K562 (cell line): ENCODE measurements around the gene ITGA11. TPM values are rescaled to one million over a fixed set of nuclear protein-coding genes. Genes with fewer than 3 reads are reported as not detected.

Experiments used
- ATAC-seq: fragments of 200-7000 bp; cut with Tn5 transposase; 3 replicates; pipeline ENCODE4 v1.9.1; 2020; ENCODE audit warnings: moderate library complexity
- BruUV-seq: library from RNA; stranded (reverse); fragments of 400-500 nt; replicated peaks from 2 replicates; lab custom pipeline; 2021; lab: Mats Ljungman, UMichigan
- CTCF ChIA-PET: fragments of 300-600 bp; formaldehyde crosslinking; extraction: SDS; loops from one replicate; lab custom pipeline; 2021; ENCODE audit warnings: low intra/inter-chr PET ratio; lab: Yijun Ruan, JAX
- POLR2A ChIA-PET: fragments of 300-600, 350-650 bp; sonication (Branson Sonifier 250); formaldehyde crosslinking; extraction: SDS; loops from one replicate; lab custom pipeline; 2021; ENCODE audit warnings: antibody characterized with exemption, inconsistent platforms; lab: Yijun Ruan, JAX
- DNase-seq, 4 experiments: peaks; one replicate each; pipeline versions ENCODE4 v3.0.0 to v3.0.0-alpha.2; 2011 to 2018; ENCODE audit warnings: low spot score in 3 of 4, mixed read lengths in 3 of 4; ENCODE audit errors: extremely low read depth in 1 of 4
- FAIRE-seq: peaks from 2 replicates; lab custom pipeline; 2011; peaks lifted over from hg19 to GRCh38; lab: Jason Lieb, UNC
- H2AFZ ChIP-seq: 2 replicates; pipeline ENCODE4 v1.6.0; 2011; ENCODE audit warnings: low read depth, low read length, control low read depth, inconsistent platforms
- H3K27ac ChIP-seq: fragments of 200-600 bp; 3 replicates; pipeline ENCODE4 v1.8.0; 2011; ENCODE audit warnings: low read depth, mild to moderate bottlenecking, control low read depth, inconsistent platforms, low read length, moderate library complexity, mixed read lengths; ENCODE audit errors: extremely low read depth
- H3K27me3 ChIP-seq, 2 experiments: fragments of 300-600 bp in 1 of 2; 2 replicates in 1 of 2; 3 replicates in 1 of 2; pipeline versions ENCODE4 v1.6.0 to v1.8.0; 2011; ENCODE audit warnings: inconsistent platforms in 2 of 2, low read length in 2 of 2, mild to moderate bottlenecking in 1 of 2, mixed read lengths in 1 of 2, moderate library complexity in 1 of 2; ENCODE audit not compliant: control insufficient read depth in 2 of 2, insufficient read depth in 2 of 2
- H3K36me3 ChIP-seq: fragments of 300-600 bp; 3 replicates; pipeline ENCODE4 v1.8.0; 2011; ENCODE audit warnings: mild to moderate bottlenecking, low read length, inconsistent platforms; ENCODE audit not compliant: control insufficient read depth, insufficient read depth
- H3K4me1 ChIP-seq, 2 experiments: fragments of 200-600 bp in 1 of 2; replicated peaks in 1 of 2; 2 replicates in 1 of 2; 3 replicates in 1 of 2; pipeline versions ENCODE4 v1.5.1 to v1.8.0; 2011; ENCODE audit warnings: inconsistent platforms in 2 of 2, low read length in 2 of 2, mild to moderate bottlenecking in 1 of 2, mixed read lengths in 1 of 2, moderate library complexity in 1 of 2; ENCODE audit not compliant: control insufficient read depth in 2 of 2, insufficient read depth in 2 of 2
- H3K4me2 ChIP-seq: 2 replicates; pipeline ENCODE4 v1.6.1; 2011; ENCODE audit warnings: low read length, control low read depth, inconsistent platforms, mixed read lengths; ENCODE audit not compliant: insufficient read depth
- H3K4me3 ChIP-seq: fragments of 200-600 bp; sonication (generic), shearing (Covaris generic); 2 replicates; pipeline ENCODE4 v1.5.1; 2016; ENCODE audit warnings: control low read depth, inconsistent platforms
- H3K79me2 ChIP-seq: fragments of 200-600 bp; 3 replicates; pipeline ENCODE4 v1.8.0; 2011; ENCODE audit warnings: low read length, inconsistent platforms; ENCODE audit not compliant: control insufficient read depth, insufficient read depth
- H3K9ac ChIP-seq, 2 experiments: 2 replicates each; pipeline versions ENCODE4 v1.6.0 to v1.6.1; 2011; ENCODE audit warnings: low read depth in 2 of 2, low read length in 2 of 2, control low read depth in 1 of 2, inconsistent platforms in 1 of 2, mild to moderate bottlenecking in 1 of 2, mixed read lengths in 1 of 2; ENCODE audit not compliant: insufficient read depth in 1 of 2
- H3K9me1 ChIP-seq: one replicate; pipeline ENCODE4 v1.6.0; 2011; ENCODE audit warnings: inconsistent platforms, mild to moderate bottlenecking, low read length, moderate library complexity; ENCODE audit not compliant: control insufficient read depth, insufficient read depth
- H3K9me3 ChIP-seq: replicated peaks from 2 replicates; pipeline ENCODE4 v1.5.1; 2011; ENCODE audit warnings: low read depth, low read length, inconsistent platforms; ENCODE audit not compliant: control insufficient read depth, insufficient read depth
- H4K20me1 ChIP-seq: replicated peaks from 2 replicates; pipeline ENCODE4 v1.6.1; 2011; ENCODE audit warnings: low read length, inconsistent platforms, mixed read lengths; ENCODE audit not compliant: control insufficient read depth, insufficient read depth
- BHLHE40 ChIP-seq: IDR thresholded peaks from 2 replicates; pipeline ENCODE4 v1.6.1; 2011; ENCODE audit warnings: low read length, improper control_type of control experiment
- GABPA ChIP-seq: fragments of 200-800 bp; sonication (Bioruptor generic); conservative IDR thresholded peaks from 2 replicates; pipeline ENCODE4 v1.6.1; 2016; ENCODE audit warnings: low read depth, missing genetic modification characterization, missing compliant biosample characterization
- KDM2B ChIP-seq: fragments of 250-450 bp; sonication (Bioruptor Pico); IDR thresholded peaks from 2 replicates; pipeline ENCODE4 v1.8.0; 2021; ENCODE audit warnings: mild to moderate bottlenecking, moderate library complexity
- MCM7 ChIP-seq, 2 experiments: fragments of 450-650 bp; IDR thresholded peaks; 2 replicates each; pipeline ENCODE4 v1.6.1; 2016 to 2018
- RBM25 ChIP-seq: fragments of 200-400 bp; formaldehyde crosslinking; IDR thresholded peaks from 2 replicates; pipeline ENCODE4 v1.6.1; 2018; ENCODE audit warnings: low read length, low read depth, moderate library complexity; ENCODE audit not compliant: severe bottlenecking
- SMAD4 ChIP-seq: fragments of 250-450 bp; sonication (Bioruptor Pico); conservative IDR thresholded peaks from 2 replicates; pipeline ENCODE4 v1.8.0; 2021; ENCODE audit warnings: inconsistent platforms, mild to moderate bottlenecking, moderate library complexity
- SRSF9 ChIP-seq: fragments of 200-400 bp; formaldehyde crosslinking; IDR thresholded peaks from 2 replicates; pipeline ENCODE4 v1.6.1; 2017; ENCODE audit warnings: low read depth, low read length, borderline replicate concordance
- ZBTB5 ChIP-seq: fragments of 450-650 bp; IDR thresholded peaks from 2 replicates; pipeline ENCODE4 v1.6.1; 2017; ENCODE audit warnings: antibody characterized with exemption
- ZNF444 ChIP-seq: fragments of 250-450 bp; sonication (Bioruptor Pico); IDR thresholded peaks from 2 replicates; pipeline ENCODE4 v1.4.0; 2020; ENCODE audit warnings: mild to moderate bottlenecking, moderate library complexity
- ZNF57 ChIP-seq: fragments of 450-650 bp; formaldehyde crosslinking; IDR thresholded peaks from 2 replicates; pipeline ENCODE4 v1.4.0; 2020; ENCODE audit warnings: mild to moderate bottlenecking, moderate library complexity
- ZNF75A ChIP-seq: fragments of 450-650 bp; formaldehyde crosslinking; IDR thresholded peaks from 2 replicates; pipeline ENCODE4 v1.4.0; 2020; ENCODE audit warnings: mild to moderate bottlenecking
- WGBS: fragments of 100-300 bp; shearing (Covaris generic); methylation state at CpG from one replicate; pipeline ENCODE4 v1.1.6; 2016; ENCODE audit warnings: low coverage, mixed read lengths; ENCODE audit not compliant: insufficient coverage; ENCODE audit errors: missing lambda C conversion rate; 5-methylcytosine and 5-hydroxymethylcytosine counted together
- in situ Hi-C: fragments of 300-500 bp; cut with MboI; formaldehyde crosslinking; loops from 4 replicates; pipeline ENCODE4 v1.15.0; 2018; ENCODE audit warnings: inconsistent platforms, mixed read lengths
- intact Hi-C: fragments of 100-400 bp; cut with micrococcal nuclease; formaldehyde crosslinking; loops from 2 replicates; pipeline ENCODE4 v1.14.2; 2022
- polyA plus RNA-seq, 8 experiments: library from polyadenylated mRNA; depleted of rRNA in 4 of 8; stranded (reverse) in 5 of 8; unstranded in 3 of 8; fragments of >200 nt; fragmentation: Nextera tagmentation in 2 of 8; fragmentation: Illumina TruSeq in 1 of 8; extraction: Ambion mirVana in 2 of 8; extraction: Trizol in 1 of 8; gene quantifications; 2 replicates each; pipeline versions ENCODE4 v1.2.1 to v1.2.3, GENCODE V29; 2011 to 2014; ENCODE audit warnings: inconsistent platforms in 1 of 8, missing spikeins in 1 of 8
- total RNA-seq, 7 experiments: library from RNA; depleted of rRNA in 6 of 7; stranded (reverse); fragments of >200 nt in 6 of 7; fragmentation: Illumina TruSeq in 2 of 7; extraction: Trizol in 2 of 7; gene quantifications; 2 replicates each; pipeline versions ENCODE4 v1.2.1 to v1.2.3, GENCODE V29; 2011 to 2021; ENCODE audit warnings: low replicate concordance in 1 of 7

ITGA11 gene
- total and polyA plus RNA-seq, 9 of the 15 experiments (the other 6 are each of a cell fraction or from before 2014, with no cell fraction given) = 0.01 TPM; not detected in 8

GRCh38 chr15:68409736-68410370 is 22.1 kb downstream of the ITGA11 start:
- H3K27ac ChIP-seq = no peak overlapping the region
- no peak overlapping the region for H2AFZ ChIP-seq
- WGBS = 2% methylated on average over 11 of the region's 11 CpGs
- no peak for FAIRE-seq
- no peak overlapping the region for H3K9ac ChIP-seq
- H3K4me3 ChIP-seq = no peak overlapping the region
- intact Hi-C loops (no loop called here), in situ Hi-C loops (no loop called here)
- CTCF ChIA-PET = no interaction called here
- no peak for ATAC-seq
- TF ChIP-seq SRSF9 = no peak
- TF ChIP-seq ZNF444 (CRISPR knock-in tag) = no peak
- TF ChIP-seq KDM2B (CRISPR knock-in tag) = no peak
- no peak for TF ChIP-seq ZNF57
- no peak for TF ChIP-seq BHLHE40
- no peak for TF ChIP-seq ZBTB5
- no peak for TF ChIP-seq RBM25
- TF ChIP-seq GABPA (tag) = no peak
- no peak for TF ChIP-seq SMAD4 (CRISPR knock-in tag)
- TF ChIP-seq MCM7 (IDR thresholded peaks at IDR 0.05) = no peak
- TF ChIP-seq ZNF75A (CRISPR knock-in tag) = no peak
- POLR2A ChIA-PET = no interaction called here
- DNase-seq = no peak
- H3K4me2 ChIP-seq = no peak overlapping the region
- no peaks in the 10 kb centered on the region for H4K20me1 ChIP-seq
- peaks cover 3 to 26% of the 10 kb centered on the region in 2 experiments; a peak in 4 of 5 replicates for H3K27me3 ChIP-seq
- H3K4me1 ChIP-seq = no peaks in the 10 kb centered on the region; a peak in 2 of 5 replicates
- no peaks in the 10 kb centered on the region for H3K36me3 ChIP-seq
- no TSS peak for BruUV-seq
- H3K9me3 ChIP-seq = no peaks in the 10 kb centered on the region
- H3K79me2 ChIP-seq = no peaks in the 10 kb centered on the region
- H3K9me1 ChIP-seq = no peaks in the 10 kb centered on the region
